ENCODE measurements around the gene TAS2R40. TPM values are rescaled to one million over a fixed set of nuclear protein-coding genes. Genes with fewer than 3 reads are reported as not detected.

TAS2R40 gene
- total and polyA plus RNA-seq, 8 donors, result not detected

- intact Hi-C loops (cut with DNase I; ENCODE audit: low total_unique reads), result no loop called here
- TF ChIP-seq EP300 (IDR thresholded peaks at IDR 0.05), result no peak
- TF ChIP-seq POLR2AphosphoS5 (IDR thresholded peaks at IDR 0.05), result no peak
- TF ChIP-seq POLR2A (IDR thresholded peaks at IDR 0.05), result no peak
- no peak for TF ChIP-seq CTCF (IDR thresholded peaks at IDR 0.05)
- no peaks in the 10 kb centered on the region for H3K9me3 ChIP-seq
- no peak overlapping the region for H3K4me3 ChIP-seq
- DNase-seq, result no peak
- peaks cover 0 to 37% (median 12%) of the 10 kb centered on the region in 4 donors for H3K4me1 ChIP-seq
- H3K27me3 ChIP-seq, result no peaks in the 10 kb centered on the region
- no peak overlapping the region for H3K27ac ChIP-seq
- 28 to 45% (median 40%) methylated on average over 3 of the region's 3 CpGs for WGBS, 5 donors
- H3K36me3 ChIP-seq, result no peaks in the 10 kb centered on the region
Observed at GRCh38 chr7:143243614-143244013, 21.8 kb downstream of the TAS2R40 start.

DNA sequence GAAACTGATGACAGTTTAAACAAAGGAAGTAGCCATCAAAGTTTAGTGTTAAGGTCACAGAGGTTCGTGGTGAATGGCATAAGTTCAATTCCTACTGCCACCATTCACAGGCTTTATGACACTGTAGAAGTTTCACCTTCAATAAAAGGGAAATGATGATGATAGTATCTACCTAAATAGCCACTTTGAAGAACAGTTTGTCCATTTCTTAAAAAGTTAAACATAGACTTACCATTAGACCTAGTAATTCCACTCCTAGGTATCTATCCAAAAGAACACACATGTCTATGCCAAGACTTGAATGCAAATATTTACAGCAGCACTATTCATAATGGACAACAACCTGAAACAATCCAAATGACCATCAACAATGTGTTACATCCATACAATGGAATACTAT is 22.5 kb downstream of the TAS2R40 start:
- no peak overlapping the region for H3K27ac ChIP-seq
- H3K4me1 ChIP-seq, result peaks cover 0 to 37% (median 12%) of the 10 kb centered on the region in 4 donors
- no peaks in the 10 kb centered on the region for H3K27me3 ChIP-seq
- intact Hi-C loops (cut with DNase I; ENCODE audit: low total_unique reads), result no loop called here
- no peaks in the 10 kb centered on the region for H3K9me3 ChIP-seq
- H3K4me3 ChIP-seq, result no peak overlapping the region
- no peaks in the 10 kb centered on the region for H3K36me3 ChIP-seq
- DNase-seq, result no peak
- TF ChIP-seq EP300 (IDR thresholded peaks at IDR 0.05) (no peak), POLR2A (IDR thresholded peaks at IDR 0.05) (no peak), CTCF (IDR thresholded peaks at IDR 0.05) (no peak), POLR2AphosphoS5 (IDR thresholded peaks at IDR 0.05) (no peak)
- 29 to 53% (median 49%) methylated on average over 1 of the region's 1 CpG for WGBS, 5 donors

- intact Hi-C loops (cut with DNase I; ENCODE audit: low total_unique reads), result no loop called here
- Histone ChIP-seq H3K4me3 (no peak overlapping the region), H3K4me1 (peaks cover 0 to 37% (median 12%) of the 10 kb centered on the region in 4 donors), H3K27ac (no peak overlapping the region), H3K9me3 (no peaks in the 10 kb centered on the region), H3K36me3 (no peaks in the 10 kb centered on the region), H3K27me3 (no peaks in the 10 kb centered on the region)
- TF ChIP-seq POLR2A (IDR thresholded peaks at IDR 0.05) (no peak), CTCF (IDR thresholded peaks at IDR 0.05) (no peak), POLR2AphosphoS5 (IDR thresholded peaks at IDR 0.05) (no peak), EP300 (IDR thresholded peaks at IDR 0.05) (no peak)
- WGBS, 5 donors, result 45 to 58% (median 57%) methylated on average over 3 of the region's 3 CpGs
- DNase-seq, result no peak
Observed at GRCh38 chr7:143245123-143245522, 23.3 kb downstream of the TAS2R40 start.

GRCh38 chr7:143247372-143247771 is 25.5 kb downstream of the TAS2R40 start:
- 46 to 83% (median 75%) methylated on average over 1 of the region's 1 CpG for WGBS, 5 donors
- Histone ChIP-seq H3K9me3 (no peaks in the 10 kb centered on the region), H3K27me3 (no peaks in the 10 kb centered on the region), H3K36me3 (no peaks in the 10 kb centered on the region), H3K4me3 (no peak overlapping the region), H3K27ac (no peak overlapping the region), H3K4me1 (peaks cover 0 to 28% (median 9%) of the 10 kb centered on the region in 4 donors)
- intact Hi-C loops (cut with DNase I; ENCODE audit: low total_unique reads), result no loop called here
- TF ChIP-seq EP300 (IDR thresholded peaks at IDR 0.05) (no peak), CTCF (IDR thresholded peaks at IDR 0.05) (no peak), POLR2A (IDR thresholded peaks at IDR 0.05) (no peak), POLR2AphosphoS5 (IDR thresholded peaks at IDR 0.05) (no peak)
- no peak for DNase-seq

Data from stomach (tissue), 9 donors.